Prostate gland (tissue), 2 donors: ENCODE data around the gene GNG2. TPM values are rescaled to one million over a fixed set of nuclear protein-coding genes. Genes with fewer than 3 reads are reported as not detected.

Experiments
- DNase-seq: peaks from one replicate; pipeline ENCODE4 v3.0.0-alpha.2; 2019; ENCODE audit warnings: low spot score
- H3K27ac ChIP-seq, 2 donors: fragments of 200-600 bp; sonication (generic); 2 replicates each; pipeline ENCODE4 v1.5.1; 2017 to 2019
- H3K27me3 ChIP-seq: fragments of 200-600 bp; sonication (generic); replicated peaks from 2 replicates; pipeline ENCODE4 v1.5.1; 2019; ENCODE audit not compliant: insufficient read depth
- H3K36me3 ChIP-seq, 2 donors: fragments of 200-600 bp; sonication (generic); 1 replicate in 1 of 2; 2 replicates in 1 of 2; pipeline versions ENCODE4 v1.5.1 to v1.8.1; 2017 to 2019
- H3K4me1 ChIP-seq: fragments of 200-600 bp; sonication (generic); replicated peaks from 2 replicates; pipeline ENCODE4 v1.5.1; 2019
- H3K4me3 ChIP-seq, 2 donors: fragments of 200-600 bp; sonication (generic); 2 replicates each; pipeline ENCODE4 v1.5.1; 2017 to 2019
- H3K9me3 ChIP-seq: fragments of 200-600 bp; sonication (generic); 2 replicates; pipeline ENCODE4 v1.5.1; 2017
- CTCF ChIP-seq, 4 experiments: fragments of 200-600 bp in 2 of 4; fragments of 450-650 bp in 2 of 4; sonication (generic) in 2 of 4; IDR thresholded peaks; 1 replicate in 3 of 4; 2 replicates in 1 of 4; pipeline ENCODE4 v1.5.1; 2016 to 2019; ENCODE audit warnings: antibody characterized with exemption in 4 of 4, mild to moderate bottlenecking in 2 of 4, moderate library complexity in 2 of 4
- POLR2A ChIP-seq: fragments of 450-650 bp; IDR thresholded peaks from one replicate; pipeline ENCODE4 v1.6.1; 2016; ENCODE audit warnings: antibody characterized with exemption, mild to moderate bottlenecking
- POLR2AphosphoS5 ChIP-seq: sonication (generic); formaldehyde crosslinking; IDR thresholded peaks from one replicate; pipeline ENCODE4 v1.6.1; 2017; ENCODE audit warnings: antibody characterized with exemption
- WGBS: methylation state at CpG from one replicate; pipeline ENCODE4 v1.1.5; 2018; 5-methylcytosine and 5-hydroxymethylcytosine counted together
- intact Hi-C: fragments of 100-400 bp; cut with DNase I; formaldehyde crosslinking; loops from one replicate; pipeline ENCODE4 v1.14.2; 2022
- total RNA-seq, 2 donors: library from RNA; depleted of rRNA; stranded (reverse); fragments of >200 nt; gene quantifications; one replicate each; pipeline ENCODE4 v1.1.0, GENCODE V29; 2016

Gene GNG2
- total RNA-seq, 2 donors from 2014 or later = 2.7 to 120 TPM

- WGBS = 89% methylated on average over 3 of the region's 3 CpGs
- Histone ChIP-seq H3K36me3 (no peaks in the 10 kb centered on the region), H3K27me3 (no peaks in the 10 kb centered on the region), H3K4me1 (no peaks in the 10 kb centered on the region), H3K27ac (no peak overlapping the region), H3K9me3 (no peaks in the 10 kb centered on the region), H3K4me3 (no peak overlapping the region)
- TF ChIP-seq POLR2AphosphoS5 (no peak), CTCF (IDR thresholded peaks at IDR 0.05) (no peak), POLR2A (no peak)
- DNase-seq = no peak
- intact Hi-C loops = no loop called here
Measured at GRCh38 chr14:51845811-51846210, 14.6 kb upstream of the GNG2 start.

- Histone ChIP-seq H3K4me1 (no peaks in the 10 kb centered on the region), H3K27me3 (no peaks in the 10 kb centered on the region), H3K4me3 (no peak overlapping the region), H3K27ac (no peak overlapping the region), H3K36me3 (no peaks in the 10 kb centered on the region), H3K9me3 (no peaks in the 10 kb centered on the region)
- WGBS = 43% methylated on average over 16 of the region's 16 CpGs
- intact Hi-C loops = no loop called here
- no peak for DNase-seq
- TF ChIP-seq POLR2AphosphoS5 = peak; percentile 11
- TF ChIP-seq CTCF (IDR thresholded peaks at IDR 0.05) = no peak
Measured at GRCh38 chr14:51846631-51847488, 13.6 kb upstream of the GNG2 start.

- WGBS = 85% methylated on average over 4 of the region's 4 CpGs
- Histone ChIP-seq H3K4me1 (no peaks in the 10 kb centered on the region), H3K9me3 (no peaks in the 10 kb centered on the region), H3K27ac (no peak overlapping the region), H3K27me3 (no peaks in the 10 kb centered on the region), H3K4me3 (no peak overlapping the region), H3K36me3 (no peaks in the 10 kb centered on the region)
- intact Hi-C loops = no loop called here
- no peak for DNase-seq
- TF ChIP-seq POLR2AphosphoS5 (no peak), POLR2A (no peak), CTCF (IDR thresholded peaks at IDR 0.05) (no peak)
Measured at GRCh38 chr14:51847489-51847796, 13.0 kb upstream of the GNG2 start.

GRCh38 chr14:51848120-51848519 lies 12.3 kb upstream of the GNG2 start:
- no peak overlapping the region for H3K4me3 ChIP-seq
- no peaks in the 10 kb centered on the region for H3K27me3 ChIP-seq
- H3K36me3 ChIP-seq = no peaks in the 10 kb centered on the region
- intact Hi-C loops = no loop called here
- TF ChIP-seq POLR2AphosphoS5 (no peak), CTCF (IDR thresholded peaks at IDR 0.05) (no peak), POLR2A (no peak)
- H3K4me1 ChIP-seq = no peaks in the 10 kb centered on the region
- no peak overlapping the region for H3K27ac ChIP-seq
- H3K9me3 ChIP-seq = no peaks in the 10 kb centered on the region
- WGBS = 51% methylated on average over 4 of the region's 4 CpGs
- no peak for DNase-seq

GRCh38 chr14:51849097-51849496 lies 11.3 kb upstream of the GNG2 start:
- Histone ChIP-seq H3K4me3 (no peak overlapping the region), H3K4me1 (no peaks in the 10 kb centered on the region), H3K9me3 (no peaks in the 10 kb centered on the region), H3K27ac (no peak overlapping the region), H3K27me3 (no peaks in the 10 kb centered on the region), H3K36me3 (no peaks in the 10 kb centered on the region)
- DNase-seq = no peak
- intact Hi-C loops = no loop called here
- 85% methylated on average over 2 of the region's 2 CpGs for WGBS
- TF ChIP-seq POLR2A (no peak), POLR2AphosphoS5 (no peak), CTCF (IDR thresholded peaks at IDR 0.05) (no peak)
